ENCODE data around the gene RBM38.
A peak's percentile ranks its signal among the peaks of the same experiment; 100 is the strongest.

RBM38 gene

DNA sequence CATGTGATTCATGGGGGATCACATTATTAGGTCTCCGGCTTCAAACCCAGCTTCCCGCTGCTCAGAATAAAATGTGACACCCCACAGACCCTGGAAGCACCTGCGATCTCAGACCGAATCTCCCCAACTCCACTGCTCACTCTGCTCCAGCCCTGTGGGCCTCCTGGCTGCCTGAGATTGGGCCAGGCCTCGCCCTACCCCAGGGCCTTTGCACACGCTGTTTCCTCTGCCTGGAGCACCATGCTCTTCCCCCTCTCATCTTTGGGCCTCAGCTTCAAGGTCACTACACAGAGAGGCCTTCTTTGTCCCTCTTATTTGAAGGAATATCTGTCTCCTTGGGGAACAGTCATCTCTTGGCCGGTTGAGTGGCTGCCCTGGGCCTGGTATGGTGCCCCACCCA lies 48.8 kb downstream of the RBM38 start:
- no peak for DNase-seq

GRCh38 chr20:57440678-57441509 lies 49.7 kb downstream of the RBM38 start:
- no peak for DNase-seq

DNA sequence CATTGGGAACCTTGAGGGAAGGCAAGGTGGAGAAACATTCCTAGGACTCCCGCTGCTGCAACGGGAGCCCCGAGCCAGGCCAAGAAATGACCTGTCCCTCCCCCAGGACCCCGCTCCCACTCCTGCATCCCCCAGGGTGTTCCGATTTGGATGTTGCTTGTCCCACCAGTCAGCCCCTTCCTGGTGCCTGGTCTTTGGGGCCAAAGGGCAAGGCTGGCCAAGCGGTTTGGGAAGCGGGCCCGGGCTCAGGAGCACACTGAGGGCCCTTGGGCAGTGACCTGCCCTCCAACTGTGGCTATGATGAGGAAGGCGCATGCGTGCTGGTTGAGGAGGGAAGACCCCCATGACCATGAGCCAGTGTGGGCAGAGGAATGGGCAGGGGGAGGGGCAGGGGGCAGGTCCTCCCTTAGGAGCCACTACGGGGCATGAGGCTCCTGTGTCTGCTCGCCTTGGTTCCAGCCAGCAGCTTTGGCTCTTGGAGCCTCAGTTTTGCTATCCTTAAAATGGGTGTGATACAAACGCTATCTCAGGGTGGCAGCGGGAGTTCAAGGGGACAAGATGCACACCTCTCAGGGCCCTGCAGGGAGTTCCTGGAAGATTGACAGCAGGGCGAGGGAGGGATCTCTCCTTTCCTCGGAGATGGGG lies 50.4 kb downstream of the RBM38 start:
- DNase-seq = no peak

GRCh38 chr20:57442158-57442887 lies 51.1 kb downstream of the RBM38 start:
- DNase-seq = no peak

- no peak for DNase-seq
Measured at GRCh38 chr20:57442888-57443239, 51.7 kb downstream of the RBM38 start.

- DNase-seq = no peak
Measured at GRCh38 chr20:57443349-57444265, 52.4 kb downstream of the RBM38 start.

DNA sequence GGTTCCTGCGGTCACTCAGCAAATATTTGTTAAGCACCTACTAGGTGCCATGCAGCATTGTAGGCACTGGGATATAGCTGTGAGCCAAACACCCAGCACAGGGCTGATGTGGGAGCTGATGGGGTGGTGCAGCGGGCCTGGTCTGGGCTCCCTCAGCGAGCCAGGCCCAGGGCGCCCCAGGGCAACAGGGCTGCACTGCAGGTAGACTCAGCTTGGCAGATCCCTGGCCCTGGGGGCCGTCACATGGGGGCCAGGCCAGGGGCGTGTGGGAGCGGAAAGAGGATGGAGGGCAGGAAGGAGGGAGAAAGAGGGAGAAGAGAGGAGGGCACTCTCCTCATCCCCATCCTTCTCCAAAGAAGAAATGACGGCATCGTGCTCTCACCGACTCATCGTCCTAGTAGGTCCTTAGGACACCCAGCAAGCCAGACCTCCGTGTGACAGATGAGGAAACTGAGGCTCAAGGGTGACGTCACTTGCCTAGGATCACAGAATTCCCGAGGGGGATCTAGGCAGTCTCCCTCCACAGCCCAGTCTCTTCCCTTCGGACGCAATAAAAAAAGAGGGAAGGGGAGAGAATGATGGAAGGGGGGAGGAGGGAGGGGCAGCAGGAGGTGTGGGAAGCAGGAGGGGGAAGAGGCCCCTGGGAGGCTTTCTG lies 53.3 kb downstream of the RBM38 start:
- no peak for DNase-seq

DNA sequence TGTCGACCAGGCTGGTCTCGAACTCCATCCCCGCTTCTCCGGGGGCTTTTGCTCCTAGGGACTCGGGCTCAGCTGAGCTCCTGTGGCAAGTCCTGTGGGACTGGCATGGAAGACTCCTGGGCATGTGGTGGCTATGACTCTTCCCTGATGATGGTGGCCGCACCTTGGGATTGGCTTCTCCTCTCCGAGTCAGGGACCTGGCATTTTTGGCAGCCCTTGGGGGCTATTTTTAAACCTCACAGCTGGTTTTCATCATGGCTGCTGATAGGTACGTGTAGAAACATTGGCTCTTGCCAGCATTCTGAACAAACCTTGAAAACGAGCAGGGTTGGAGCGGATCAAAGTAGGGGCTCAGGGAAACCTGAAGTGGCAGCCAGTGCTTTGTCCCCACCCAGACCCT lies 54.1 kb downstream of the RBM38 start:
- peak; percentile 29 for DNase-seq

GRCh38 chr20:57445774-57446173 lies 54.6 kb downstream of the RBM38 start:
- DNase-seq = no peak

DNA sequence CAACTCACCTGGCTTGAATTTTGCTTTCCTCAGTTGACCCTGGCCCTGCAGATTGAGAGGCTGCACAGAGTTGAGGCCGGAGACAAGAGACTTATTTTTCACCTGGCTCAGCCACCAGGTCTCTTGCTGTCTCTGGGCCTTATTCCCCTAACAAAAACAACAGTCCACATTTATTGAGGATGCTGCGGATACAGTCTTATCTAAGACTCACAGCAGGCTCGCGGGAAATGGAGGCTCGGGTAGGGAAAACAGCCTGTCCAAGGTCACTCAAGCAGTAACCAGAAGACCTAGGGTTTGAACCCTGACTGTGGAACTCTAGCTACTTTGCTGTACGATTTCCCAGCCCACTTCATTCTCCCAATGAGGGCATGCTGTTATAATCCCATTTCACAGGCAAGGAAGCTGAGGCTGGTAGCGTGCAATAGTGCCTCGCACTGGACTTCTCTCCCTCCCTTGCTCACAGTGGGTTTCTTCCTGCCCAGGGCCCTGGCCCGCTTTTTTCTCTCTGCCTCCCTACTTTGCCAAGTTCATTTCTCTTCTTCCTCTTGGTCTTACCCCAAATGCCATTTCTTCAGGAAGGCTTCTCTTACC lies 57.7 kb downstream of the RBM38 start:
- no peak for DNase-seq

DNA sequence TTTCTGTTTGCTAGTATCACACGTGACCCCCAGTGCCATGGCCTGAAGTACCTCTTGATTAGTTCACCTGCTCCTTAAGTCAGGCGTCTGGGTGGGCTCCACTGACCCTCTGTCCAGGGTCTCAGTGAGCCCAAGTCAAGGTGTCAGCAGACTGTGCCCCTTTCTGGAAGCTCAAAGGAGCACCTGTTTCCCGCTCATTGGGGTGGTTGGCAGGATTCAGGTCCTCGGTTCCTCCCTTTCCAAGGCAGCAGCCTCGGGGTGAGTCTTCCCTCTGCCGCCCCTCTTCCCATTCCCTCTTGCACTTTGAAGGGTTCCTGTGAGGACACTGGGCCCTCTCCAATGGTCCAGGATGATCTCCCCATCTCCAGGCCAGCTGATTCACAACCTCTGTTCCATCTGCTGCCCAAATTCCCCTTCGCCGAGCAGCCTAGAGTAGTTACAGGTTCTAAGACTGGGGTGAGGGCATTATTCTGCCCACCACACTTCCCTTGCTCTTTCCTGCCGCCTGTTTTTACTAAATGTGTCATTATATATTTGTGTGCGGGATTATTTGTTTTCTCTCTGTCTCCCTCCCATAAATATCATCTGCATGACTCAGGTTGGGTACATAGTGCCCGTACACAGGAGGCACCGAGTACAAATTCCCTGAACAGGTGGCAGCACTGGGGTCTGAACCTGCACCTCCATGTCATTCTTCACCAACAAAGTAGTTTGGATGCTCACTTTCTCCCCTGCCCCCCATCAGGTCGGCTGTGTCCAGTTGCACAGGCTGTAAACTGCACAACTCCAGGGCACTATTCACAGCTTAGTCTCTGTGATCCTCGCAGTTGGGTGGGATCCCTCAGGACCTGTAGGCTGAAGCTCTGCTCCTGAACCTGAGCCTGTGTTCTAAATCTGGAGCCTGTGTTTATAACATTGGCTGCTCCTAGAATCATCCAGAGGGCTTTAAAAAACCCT lies 58.5 kb downstream of the RBM38 start:
- no peak for DNase-seq

- DNase-seq = no peak
Measured at GRCh38 chr20:57450419-57450818, 59.2 kb downstream of the RBM38 start.

DNA sequence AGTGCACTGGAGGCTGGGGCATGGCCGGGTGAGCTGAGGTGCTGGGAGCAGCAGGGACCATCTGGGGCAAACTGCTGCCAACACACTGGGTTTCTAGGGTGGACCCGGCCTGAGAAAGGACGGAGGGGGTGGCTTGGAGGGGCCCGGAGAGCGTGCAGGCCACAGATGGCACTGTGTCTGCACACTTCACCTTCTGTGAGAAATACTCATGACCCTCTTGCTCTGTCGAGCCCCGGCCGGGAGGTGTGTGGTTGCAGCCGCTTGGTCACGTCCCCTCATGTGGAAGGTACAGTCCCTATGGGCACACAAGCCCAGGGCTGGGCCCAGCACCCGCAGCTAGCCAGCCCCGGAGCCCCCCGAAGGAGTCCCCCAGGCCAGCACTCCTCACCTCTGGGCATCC lies 59.7 kb downstream of the RBM38 start:
- no peak for DNase-seq

- no peak for DNase-seq
Measured at GRCh38 chr20:57451431-57451794, 60.2 kb downstream of the RBM38 start.

DNA sequence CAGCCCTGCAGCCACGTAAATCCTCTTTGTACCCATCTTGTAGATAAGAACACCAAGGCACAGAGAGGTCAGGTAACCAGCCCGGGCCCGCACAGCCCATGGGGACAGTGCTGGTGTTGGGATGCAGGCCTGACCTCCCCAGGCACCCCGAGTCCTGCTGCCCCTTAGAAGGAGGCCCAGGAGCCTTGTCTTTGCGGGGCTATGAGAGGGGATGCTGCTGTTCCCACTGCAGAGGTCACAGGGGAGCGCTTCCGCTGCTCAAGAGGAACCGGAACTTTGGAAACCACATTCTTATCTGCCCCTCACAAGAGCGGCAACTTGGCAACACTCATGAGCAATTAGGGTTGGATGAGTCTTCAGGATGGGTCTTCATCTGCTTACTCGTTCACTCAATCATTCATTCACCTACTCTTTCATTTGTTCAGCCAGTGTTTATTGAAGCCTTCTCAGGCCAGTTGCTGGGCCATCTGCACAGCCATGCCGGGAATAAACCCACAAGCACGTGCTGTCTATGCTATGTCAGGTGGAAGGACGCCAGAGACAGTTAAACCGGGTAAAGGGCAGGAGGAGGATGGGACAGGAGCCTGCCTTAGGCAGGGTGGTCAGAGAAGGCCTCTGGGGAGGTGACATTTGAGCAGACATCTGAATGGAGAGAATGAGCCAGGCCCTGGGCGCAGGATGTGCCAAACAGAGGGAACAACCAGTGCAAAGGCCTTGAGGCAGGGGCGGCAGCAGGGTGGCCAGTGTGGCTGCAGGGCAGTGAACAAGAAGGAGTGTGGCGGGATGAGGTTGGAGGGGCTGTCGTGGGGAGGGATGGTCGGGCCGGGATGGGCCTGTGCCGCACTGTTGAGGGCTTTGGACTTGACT lies 60.8 kb downstream of the RBM38 start:
- no peak for DNase-seq

GRCh38 chr20:57455386-57455785 lies 64.2 kb downstream of the RBM38 start:
- no peak for DNase-seq

- no peak for DNase-seq
Measured at GRCh38 chr20:57456116-57456515, 64.9 kb downstream of the RBM38 start.

DNA sequence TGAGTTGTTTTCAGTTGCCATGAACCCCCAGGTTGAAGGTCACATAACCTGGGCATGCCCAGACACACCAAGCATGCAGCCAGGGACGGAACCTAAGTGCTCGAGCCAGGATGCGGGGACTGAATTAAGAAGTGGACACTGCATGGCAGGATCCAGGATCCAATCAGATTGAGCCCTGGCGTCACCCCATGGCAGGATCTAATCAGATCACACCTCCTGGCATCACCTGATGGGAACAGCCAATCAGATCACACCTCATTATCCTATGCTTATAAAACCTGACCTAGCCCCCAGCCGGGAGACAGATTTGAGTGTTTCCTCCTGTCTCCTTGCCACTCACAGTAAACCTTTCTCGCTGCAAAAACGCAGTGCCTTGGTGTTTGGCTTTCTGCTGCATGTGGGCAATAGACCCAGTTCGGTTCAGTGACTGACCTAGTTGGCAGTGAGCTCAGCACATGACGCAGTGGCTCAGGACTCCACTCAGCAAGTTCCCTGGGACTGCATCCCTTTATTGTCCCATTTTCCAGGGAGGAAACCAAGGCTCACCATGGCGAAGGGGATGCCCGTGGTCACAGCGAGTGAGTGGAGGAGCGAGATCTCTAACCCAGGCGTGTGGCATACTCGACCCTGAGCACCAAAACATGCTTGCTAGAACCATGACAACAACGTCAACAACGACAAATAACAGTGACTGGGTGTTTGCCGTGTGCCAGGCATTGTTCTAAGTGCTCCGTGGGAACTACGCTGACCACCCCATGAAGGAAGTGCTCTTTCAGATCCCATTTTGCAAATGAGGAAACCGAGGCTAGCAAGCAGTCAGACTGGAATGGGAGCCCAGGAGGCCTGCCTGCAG lies 66.3 kb downstream of the RBM38 start:
- DNase-seq = no peak
